ENCODE data around the gene VIT. TPM values are rescaled to one million over a fixed set of nuclear protein-coding genes. Genes with fewer than 3 reads are reported as not detected.

Gene VIT
- total RNA-seq (2014; rRNA removed) (not detected in 2 replicates), Bru-seq, nascent RNA (percentile 3 among the genes with signal in this experiment), BruChase-seq, experiment 1, labeled RNA remaining after a 6-hour chase (percentile 1 among the genes with signal in this experiment), BruChase-seq, experiment 2, labeled RNA remaining after a 2-hour chase (not detected)
- long read RNA-seq, result 0 reads

GRCh38 chr2:36696533-36696932 lies at the start of gene VIT:
VIT (plus strand) TSS chr2:36696707; CDS start chr2:36716371, 19,664 bp downstream.
- peak within 1 kb of the TSS; percentile 24; the same call in 1 of the 2 replicates for H2AFZ ChIP-seq (ENCODE audit: low read length)
- BruUV-seq (replicated peaks), result no TSS peak
- DNase-seq (no peak), ATAC-seq (no peak)
- H3K9me3 ChIP-seq (ENCODE audit: low read length), result no peaks in the 10 kb centered on the region
- no peak within 1 kb of the TSS for H3K27ac ChIP-seq (ENCODE audit: low read length)
- H3K9ac ChIP-seq (ENCODE audit: low read length), result no peak within 1 kb of the TSS
- no peaks in the 10 kb centered on the region for H3K36me3 ChIP-seq (ENCODE audit: low read depth, low read length)
- no peaks in the 10 kb centered on the region for H4K20me1 ChIP-seq (ENCODE audit: low read length)
- no peaks in the 10 kb centered on the region for H3K9me2 ChIP-seq (replicated peaks; ENCODE audit: low read length)
- no peaks in the 10 kb centered on the region for H3K27me3 ChIP-seq (ENCODE audit: low read length)
- intact Hi-C loops (cut with micrococcal nuclease), result loop anchor here (5.0 to 10.0 kb wide), 2 partner anchors 81 to 218 kb away; no protein-coding TSS in a partner anchor
- peak within 1 kb of the TSS; percentile 47 for H3K4me2 ChIP-seq (ENCODE audit: low read length)
- H3F3A ChIP-seq (ENCODE audit: low read length, unreplicated experiment), result no peaks in the 10 kb centered on the region
- peaks cover 12% of the 10 kb centered on the region for H3K4me1 ChIP-seq (ENCODE audit: insufficient read depth, low read length)
- H3K79me2 ChIP-seq (ENCODE audit: low read length), result no peaks in the 10 kb centered on the region
- H3K4me3 ChIP-seq (ENCODE audit: low read length), result no peak within 1 kb of the TSS
- ChIA-PET POLR2A (ENCODE audit: unreplicated experiment) (no interaction called here), CTCF (interaction anchor here (0.7 kb wide), 1 partner anchor 68 kb away, joined by 19 read pairs; no protein-coding TSS in a partner anchor)
- no peak for TF ChIP-seq CTCF (conservative IDR thresholded peaks at IDR 0.05; ENCODE audit: low read depth, low read length)
- TF ChIP-seq EZH2phosphoT487 (IDR thresholded peaks at IDR 0.05; ENCODE audit: borderline replicate concordance, low read length), result no peak
- TF ChIP-seq EZH2 (IDR thresholded peaks at IDR 0.05; ENCODE audit: low read length, unreplicated experiment), result no peak

DNA sequence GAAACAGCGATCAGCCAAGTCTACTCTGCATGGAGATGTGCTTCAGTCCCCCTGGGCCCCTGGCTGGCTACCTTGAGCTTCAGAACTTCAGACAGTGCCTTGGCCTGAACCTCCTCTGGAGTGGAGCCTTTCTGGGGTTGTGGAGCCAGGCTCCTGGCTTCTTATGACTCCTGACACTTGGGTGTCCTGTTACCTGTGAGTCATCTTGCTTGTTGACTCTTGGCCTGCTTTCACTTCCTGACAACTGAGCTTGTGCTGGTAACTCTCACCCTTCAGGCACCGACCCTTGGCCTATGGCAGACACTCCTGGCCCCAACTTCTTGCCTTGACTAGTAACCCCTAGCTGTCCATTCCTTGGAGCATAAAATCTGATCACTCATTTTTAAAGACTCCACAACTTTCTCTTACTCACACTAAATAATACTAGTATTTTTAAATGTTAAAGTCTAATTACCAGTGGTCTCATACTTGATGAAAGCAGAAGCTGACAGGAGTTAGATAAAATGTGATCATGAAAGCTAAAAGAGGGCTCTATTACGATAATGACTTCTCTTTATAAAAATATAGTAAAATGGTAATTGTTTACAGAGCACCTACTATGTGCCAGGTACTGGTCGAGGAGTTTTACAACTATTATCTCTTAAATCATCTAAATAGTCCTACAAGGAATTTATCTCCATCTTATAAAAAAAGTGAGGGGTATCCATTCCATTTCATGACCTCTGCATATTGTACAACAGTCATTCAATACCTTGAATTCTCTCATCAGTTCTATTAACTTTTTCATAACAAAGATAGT lies 46.3 kb upstream of the VIT start:
- Histone ChIP-seq H3K27me3 (ENCODE audit: low read length) (no peaks in the 10 kb centered on the region), H3K9ac (ENCODE audit: low read length) (no peak overlapping the region), H3K27ac (ENCODE audit: low read length) (peak overlapping the region; percentile 18), H2AFZ (ENCODE audit: low read length) (no peak overlapping the region), H4K20me1 (ENCODE audit: low read length) (no peaks in the 10 kb centered on the region), H3K4me1 (ENCODE audit: insufficient read depth, low read length) (peaks cover 15% of the 10 kb centered on the region), H3K9me3 (ENCODE audit: low read length) (no peaks in the 10 kb centered on the region), H3K4me2 (ENCODE audit: low read length) (peak overlapping the region; percentile 60), H3F3A (ENCODE audit: low read length, unreplicated experiment) (no peaks in the 10 kb centered on the region), H3K36me3 (ENCODE audit: low read depth, low read length) (peaks cover 2% of the 10 kb centered on the region; the same call in 1 of the 2 replicates), H3K79me2 (ENCODE audit: low read length) (no peaks in the 10 kb centered on the region), H3K4me3 (ENCODE audit: low read length) (no peak overlapping the region), H3K9me2 (replicated peaks; ENCODE audit: low read length) (no peaks in the 10 kb centered on the region)
- ChIA-PET POLR2A (ENCODE audit: unreplicated experiment) (interaction anchor here (0.6 kb wide), 1 partner anchor 41 kb away, joined by 3 read pairs; no protein-coding TSS in a partner anchor), CTCF (no interaction called here)
- ATAC-seq (peak; percentile 98), DNase-seq (peak; percentile 83)
- TF ChIP-seq EZH2 (IDR thresholded peaks at IDR 0.05; ENCODE audit: low read length, unreplicated experiment), result no peak
- no peak for TF ChIP-seq CTCF (conservative IDR thresholded peaks at IDR 0.05; ENCODE audit: low read depth, low read length)
- no TSS peak for BruUV-seq (replicated peaks)
- intact Hi-C loops (cut with micrococcal nuclease), result no loop called here

DNA sequence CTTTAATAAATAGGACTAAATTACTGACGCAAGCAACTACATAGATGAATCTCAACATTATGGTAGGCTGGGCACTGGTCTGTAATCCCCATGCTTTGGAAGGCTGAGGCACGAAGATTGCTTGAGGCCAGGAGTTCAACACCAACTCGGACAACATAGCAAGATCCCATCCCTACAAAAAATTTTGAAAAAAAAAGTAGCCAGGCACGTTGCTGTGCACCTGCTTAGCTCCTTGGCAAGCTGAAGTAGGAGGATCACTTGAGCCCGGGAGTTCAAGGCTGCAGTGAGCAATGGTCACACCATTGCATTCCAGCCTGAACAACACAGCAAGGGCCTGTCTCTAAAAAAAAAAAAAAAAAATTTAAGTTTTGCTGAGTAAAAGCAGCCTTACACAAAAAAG lies 43.4 kb upstream of the VIT start:
- ChIA-PET POLR2A (ENCODE audit: unreplicated experiment) (interaction anchor here (0.6 kb wide), 1 partner anchor 25 kb away, joined by 3 read pairs; no protein-coding TSS in a partner anchor), CTCF (no interaction called here)
- DNase-seq (no peak), ATAC-seq (no peak)
- Histone ChIP-seq H3K9me2 (replicated peaks; ENCODE audit: low read length) (no peaks in the 10 kb centered on the region), H3K4me2 (ENCODE audit: low read length) (no peak overlapping the region), H4K20me1 (ENCODE audit: low read length) (no peaks in the 10 kb centered on the region), H3K36me3 (ENCODE audit: low read depth, low read length) (no peaks in the 10 kb centered on the region), H3K4me1 (ENCODE audit: insufficient read depth, low read length) (peaks cover 15% of the 10 kb centered on the region), H2AFZ (ENCODE audit: low read length) (no peak overlapping the region), H3K9ac (ENCODE audit: low read length) (no peak overlapping the region), H3K79me2 (ENCODE audit: low read length) (no peaks in the 10 kb centered on the region), H3K27ac (ENCODE audit: low read length) (no peak overlapping the region), H3F3A (ENCODE audit: low read length, unreplicated experiment) (no peaks in the 10 kb centered on the region), H3K27me3 (ENCODE audit: low read length) (no peaks in the 10 kb centered on the region), H3K4me3 (ENCODE audit: low read length) (no peak overlapping the region), H3K9me3 (ENCODE audit: low read length) (no peaks in the 10 kb centered on the region)
- BruUV-seq (replicated peaks), result no TSS peak
- intact Hi-C loops (cut with micrococcal nuclease), result no loop called here
- TF ChIP-seq CTCF (conservative IDR thresholded peaks at IDR 0.05; ENCODE audit: low read depth, low read length), result no peak
- TF ChIP-seq EZH2phosphoT487 (IDR thresholded peaks at IDR 0.05; ENCODE audit: borderline replicate concordance, low read length), result no peak
- no peak for TF ChIP-seq EZH2 (IDR thresholded peaks at IDR 0.05; ENCODE audit: low read length, unreplicated experiment)
